ENCODE measurements around the gene HOXA1. TPM values are rescaled to one million over a fixed set of nuclear protein-coding genes. Genes with fewer than 3 reads are reported as not detected.
A peak's percentile ranks its signal among the peaks of the same experiment; 100 is the strongest.

The HOXA1 gene
- total RNA-seq, 4 donors from 2014 or later, result 0.16 to 0.36 TPM; not detected in 2

- Histone ChIP-seq H3K4me3 (peak overlapping the region; percentile 60 to 90 (median 76)), H3K36me3 (no peaks in the 10 kb centered on the region)
These were observed 33.3 kb upstream of the HOXA1 start for GRCh38 chr7:27128776-27129728.

GRCh38 chr7:27128034-27128433 lies 32.2 kb upstream of the HOXA1 start:
- intact Hi-C loops (cut with DNase I; ENCODE audit: low total_unique reads) (loop anchor here (5.0 kb wide), 1 partner anchor 96 kb away; no protein-coding TSS in a partner anchor), in situ Hi-C loops (cut with MboI; ENCODE audit: low sequenced_read_pairs in 4 of 4) (no loop called here)
- Histone ChIP-seq H3K4me3 (no peak overlapping the region), H3K27ac (peak overlapping the region; percentile 88 to 97 (median 95)), H3K27me3 (no peaks in the 10 kb centered on the region), H3K4me1 (peaks cover 41 to 55% of the 10 kb centered on the region in 2 donors), H3K9me3 (no peaks in the 10 kb centered on the region), H3K36me3 (no peaks in the 10 kb centered on the region)
- TF ChIP-seq CTCF (IDR thresholded peaks at IDR 0.05 in 4 of 5, conservative IDR thresholded peaks at IDR 0.05 in 1 of 5) (no peak), POLR2A (IDR thresholded peaks at IDR 0.05) (no peak)
- ATAC-seq (peak; percentile 25 to 75), DNase-seq (peak; percentile 36 to 82)

More at GRCh38 chr7:27128776-27129728, 33.3 kb upstream of the HOXA1 start:
- in situ Hi-C loops (cut with MboI; ENCODE audit: low sequenced_read_pairs in 4 of 4) (no loop called here), intact Hi-C loops (cut with DNase I; ENCODE audit: low total_unique reads) (loop anchor here (5.0 kb wide), 1 partner anchor 97 kb away; no protein-coding TSS in a partner anchor)
- Histone ChIP-seq H3K27ac (peak overlapping the region; percentile 88 to 97 (median 95)), H3K4me1 (peaks cover 49 to 62% of the 10 kb centered on the region in 2 donors), H3K27me3 (no peaks in the 10 kb centered on the region), H3K9me3 (no peaks in the 10 kb centered on the region)
- DNase-seq (no peak), ATAC-seq (no peak)
- TF ChIP-seq POLR2A (IDR thresholded peaks at IDR 0.05), result no peak
- no peak for TF ChIP-seq CTCF (IDR thresholded peaks at IDR 0.05 in 4 of 5, conservative IDR thresholded peaks at IDR 0.05 in 1 of 5)

GRCh38 chr7:27126596-27127327 lies 31.0 kb upstream of the HOXA1 start:
- Histone ChIP-seq H3K36me3 (no peaks in the 10 kb centered on the region), H3K9me3 (no peaks in the 10 kb centered on the region), H3K27ac (peak overlapping the region in 1 of 4 donors; percentile 16), H3K4me3 (no peak overlapping the region), H3K27me3 (no peaks in the 10 kb centered on the region), H3K4me1 (peaks cover 41 to 55% of the 10 kb centered on the region in 2 donors)
- TF ChIP-seq CTCF (IDR thresholded peaks at IDR 0.05 in 4 of 5, conservative IDR thresholded peaks at IDR 0.05 in 1 of 5) (no peak), POLR2A (IDR thresholded peaks at IDR 0.05) (no peak)
- ATAC-seq (no peak), DNase-seq (no peak)
- intact Hi-C loops (cut with DNase I; ENCODE audit: low total_unique reads) (loop anchor here (5.0 kb wide), 1 partner anchor 94 kb away; no protein-coding TSS in a partner anchor), in situ Hi-C loops (cut with MboI; ENCODE audit: low sequenced_read_pairs in 4 of 4) (no loop called here)

- Histone ChIP-seq H3K27ac (peak overlapping the region; percentile 16 to 58 (median 45)), H3K9me3 (no peaks in the 10 kb centered on the region), H3K4me1 (peaks cover 36 to 53% of the 10 kb centered on the region in 2 donors), H3K27me3 (no peaks in the 10 kb centered on the region), H3K36me3 (no peaks in the 10 kb centered on the region), H3K4me3 (no peak overlapping the region)
- TF ChIP-seq POLR2A (IDR thresholded peaks at IDR 0.05), result no peak
- no peak for TF ChIP-seq CTCF (IDR thresholded peaks at IDR 0.05 in 4 of 5, conservative IDR thresholded peaks at IDR 0.05 in 1 of 5)
- in situ Hi-C loops (cut with MboI; ENCODE audit: low sequenced_read_pairs in 4 of 4), result no loop called here
- intact Hi-C loops (cut with DNase I; ENCODE audit: low total_unique reads), result loop anchor here (5.0 kb wide), 1 partner anchor 94 kb away; no protein-coding TSS in a partner anchor
- no peak for ATAC-seq
- DNase-seq, result no peak
These were observed 30.2 kb upstream of the HOXA1 start for GRCh38 chr7:27125986-27126394.

Data from gastrocnemius medialis (tissue), 4 donors.